GM12878 (cell line): ENCODE measurements around the gene SUMF2. TPM values are rescaled to one million over a fixed set of nuclear protein-coding genes. Genes with fewer than 3 reads are reported as not detected.
A peak's percentile ranks its signal among the peaks of the same experiment; 100 is the strongest.
"Not testable (repeated sequence)": the region's sequence is repeated elsewhere in the genome, so short reads cannot be mapped to it uniquely, and the experiment has no call there.

Source experiments
- ATAC-seq: fragments of 200-7000 bp; cut with Tn5 transposase; 3 replicates; pipeline ENCODE4 v1.9.1; 2020; ENCODE audit warnings: mild to moderate bottlenecking, moderate library complexity
- BruUV-seq: library from RNA; stranded (reverse); fragments of 400-500 nt; replicated peaks from 2 replicates; lab custom pipeline; 2021; lab: Mats Ljungman, UMichigan
- CTCF ChIA-PET: fragments of 300-600 bp; sonication (Branson Sonifier 250); formaldehyde crosslinking; extraction: SDS; loops from one replicate; lab custom pipeline; 2021; ENCODE audit warnings: inconsistent platforms; lab: Yijun Ruan, JAX
- POLR2A ChIA-PET: fragments of 350-600 bp; formaldehyde crosslinking; extraction: SDS; loops from one replicate; lab custom pipeline; 2021; ENCODE audit warnings: inconsistent platforms; lab: Charles Lee
- RAD21 ChIA-PET: fragments of 300-600 bp; sonication (Branson Sonifier 250); formaldehyde crosslinking; loops from one replicate; lab custom pipeline; 2023; ENCODE audit warnings: antibody characterized with exemption; ENCODE audit not compliant: unreplicated experiment; lab: Charles Lee
- SMC1A ChIA-PET: fragments of 300-600 bp; sonication (Branson Sonifier 250); formaldehyde crosslinking; loops from one replicate; lab custom pipeline; 2023; ENCODE audit not compliant: unreplicated experiment, uncharacterized antibody; lab: Charles Lee
- DNase-seq: peaks from one replicate; pipeline ENCODE4 v3.0.0-alpha.2; 2011; ENCODE audit warnings: low read depth, low spot score
- FAIRE-seq: peaks from 3 replicates; lab custom pipeline; 2011; peaks lifted over from hg19 to GRCh38; lab: Jason Lieb, UNC
- H2AFZ ChIP-seq: 2 replicates; pipeline ENCODE4 v1.6.0; 2011; ENCODE audit warnings: low read depth, low read length, control low read depth; ENCODE audit not compliant: control insufficient read depth
- H3K27ac ChIP-seq: 2 replicates; pipeline ENCODE4 v1.5.1; 2011; ENCODE audit warnings: control low read depth; ENCODE audit not compliant: control insufficient read depth, insufficient read depth
- H3K27me3 ChIP-seq, 2 experiments: replicated peaks in 1 of 2; 2 replicates each; pipeline versions ENCODE4 v1.6.0 to v1.6.1; 2011; ENCODE audit warnings: low read length in 1 of 2; ENCODE audit not compliant: control insufficient read depth in 2 of 2, insufficient read depth in 2 of 2
- H3K36me3 ChIP-seq, 2 experiments: 2 replicates each; pipeline ENCODE4 v1.5.1; 2011; ENCODE audit warnings: low read length in 1 of 2; ENCODE audit not compliant: control insufficient read depth in 2 of 2, insufficient read depth in 2 of 2
- H3K4me1 ChIP-seq: 2 replicates; pipeline ENCODE4 v1.6.1; 2011; ENCODE audit warnings: mild to moderate bottlenecking, low read length, moderate library complexity, mixed read lengths; ENCODE audit not compliant: control insufficient read depth, insufficient read depth
- H3K4me2 ChIP-seq: 2 replicates; pipeline ENCODE4 v1.6.0; 2011; ENCODE audit warnings: control low read depth; ENCODE audit not compliant: control insufficient read depth, insufficient read depth
- H3K4me3 ChIP-seq: fragments of 200-600 bp; sonication (generic); 2 replicates; pipeline ENCODE4 v1.5.1; 2016
- H3K79me2 ChIP-seq: 2 replicates; pipeline ENCODE4 v1.6.0; 2011; ENCODE audit warnings: low read length; ENCODE audit not compliant: control insufficient read depth, insufficient read depth
- H3K9ac ChIP-seq: 2 replicates; pipeline ENCODE4 v1.8.0; 2011; ENCODE audit warnings: low read length, control low read depth, mixed read lengths; ENCODE audit not compliant: control insufficient read depth, insufficient read depth
- H3K9me3 ChIP-seq: replicated peaks from 3 replicates; pipeline ENCODE4 v1.5.1; 2011; ENCODE audit warnings: mild to moderate bottlenecking, low read length; ENCODE audit not compliant: control insufficient read depth, insufficient read depth
- H4K20me1 ChIP-seq: 2 replicates; pipeline ENCODE4 v1.6.0; 2011; ENCODE audit not compliant: control insufficient read depth, insufficient read depth
- JUND ChIP-seq: IDR thresholded peaks from 2 replicates; pipeline ENCODE4 v1.6.1; 2012; ENCODE audit warnings: low read depth, mild to moderate bottlenecking, low read length, improper control_type of control experiment, moderate library complexity
- SMAD5 ChIP-seq: IDR thresholded peaks from 2 replicates; pipeline ENCODE4 v1.6.1; 2016; ENCODE audit warnings: antibody characterized with exemption, low read depth
- SMC3 ChIP-seq: IDR thresholded peaks from 2 replicates; pipeline ENCODE4 v1.6.1; 2011; ENCODE audit warnings: low read length, improper control_type of control experiment, borderline replicate concordance
- SPI1 ChIP-seq: IDR thresholded peaks from 2 replicates; pipeline ENCODE4 v1.6.1; 2011; ENCODE audit warnings: low read depth, mild to moderate bottlenecking, low read length, moderate library complexity, borderline replicate concordance; ENCODE audit not compliant: insufficient read depth
- SUPT20H ChIP-seq: IDR thresholded peaks from 2 replicates; pipeline ENCODE4 v1.6.1; 2011; ENCODE audit warnings: low read depth, mild to moderate bottlenecking, low read length, moderate library complexity, borderline replicate concordance; ENCODE audit not compliant: control insufficient read depth
- whole genome bisulfite sequencing: methylation state at CpG from one replicate; pipeline ENCODE4 v1.1.6; 2016; ENCODE audit warnings: low lambda C conversion rate; ENCODE audit not compliant: insufficient replicate concordance, insufficient coverage; ENCODE audit errors: missing lambda C conversion rate; 5-methylcytosine and 5-hydroxymethylcytosine counted together
- in situ Hi-C: fragments of 300-500 bp; cut with MboI; formaldehyde crosslinking; loops from 9 replicates; pipeline ENCODE4 v1.14.3; 2018; ENCODE audit warnings: mixed read lengths
- intact Hi-C: fragments of 100-400 bp; cut with micrococcal nuclease; formaldehyde crosslinking; loops from one replicate; pipeline ENCODE4 v1.14.2; 2022; ENCODE audit not compliant: unreplicated experiment
- polyA plus RNA-seq, 11 experiments: library from polyadenylated mRNA; depleted of rRNA in 4 of 11; unstranded in 6 of 11; stranded (reverse) in 5 of 11; fragments of >200 nt; fragmentation: Nextera tagmentation in 4 of 11; fragmentation: Illumina TruSeq in 1 of 11; extraction: Ambion mirVana in 4 of 11; extraction: Trizol in 1 of 11; gene quantifications; 1 replicate in 1 of 11; 2 replicates in 10 of 11; pipeline versions ENCODE4 v1.2.1 to v1.2.3, GENCODE V29; 2011 to 2016; ENCODE audit warnings: inconsistent platforms in 2 of 11, missing spikeins in 2 of 11, low read depth in 1 of 11
- total RNA-seq, 4 experiments: library from RNA; depleted of rRNA in 3 of 4; stranded (reverse); fragments of >200 nt in 3 of 4; fragmentation: Illumina TruSeq in 1 of 4; extraction: Trizol in 1 of 4; gene quantifications; 2 replicates each; pipeline versions ENCODE4 v1.2.1 to v1.2.3, GENCODE V29; 2013 to 2021
- TF ChIP-seq, protein P1 (sequence below): fragments of 450-650 bp; IDR thresholded peaks from 2 replicates; pipeline ENCODE4 v1.6.1; 2017; ENCODE audit warnings: mild to moderate bottlenecking, moderate library complexity
- TF ChIP-seq, protein P2 (sequence below): IDR thresholded peaks from 2 replicates; pipeline ENCODE4 v1.6.1; 2011; ENCODE audit warnings: low read depth, mild to moderate bottlenecking, low read length, moderate library complexity, borderline replicate concordance; ENCODE audit errors: extremely low read depth
- TF ChIP-seq, protein P3 (sequence below): IDR thresholded peaks from 2 replicates; pipeline ENCODE4 v1.6.1; 2012; ENCODE audit warnings: low read depth, low read length, improper control_type of control experiment
- TF ChIP-seq, protein P4 (sequence below): fragments of 450-650 bp; formaldehyde crosslinking; IDR thresholded peaks from 2 replicates; pipeline ENCODE4 v1.5.0; 2022; ENCODE audit warnings: mild to moderate bottlenecking, missing genetic modification characterization

The SUMF2 gene
- total and polyA plus RNA-seq, 10 of the 15 experiments (the other 5 are each of a cell fraction or from before 2014, with no cell fraction given), result 39.9 to 106 (median 71.7) TPM

DNA sequence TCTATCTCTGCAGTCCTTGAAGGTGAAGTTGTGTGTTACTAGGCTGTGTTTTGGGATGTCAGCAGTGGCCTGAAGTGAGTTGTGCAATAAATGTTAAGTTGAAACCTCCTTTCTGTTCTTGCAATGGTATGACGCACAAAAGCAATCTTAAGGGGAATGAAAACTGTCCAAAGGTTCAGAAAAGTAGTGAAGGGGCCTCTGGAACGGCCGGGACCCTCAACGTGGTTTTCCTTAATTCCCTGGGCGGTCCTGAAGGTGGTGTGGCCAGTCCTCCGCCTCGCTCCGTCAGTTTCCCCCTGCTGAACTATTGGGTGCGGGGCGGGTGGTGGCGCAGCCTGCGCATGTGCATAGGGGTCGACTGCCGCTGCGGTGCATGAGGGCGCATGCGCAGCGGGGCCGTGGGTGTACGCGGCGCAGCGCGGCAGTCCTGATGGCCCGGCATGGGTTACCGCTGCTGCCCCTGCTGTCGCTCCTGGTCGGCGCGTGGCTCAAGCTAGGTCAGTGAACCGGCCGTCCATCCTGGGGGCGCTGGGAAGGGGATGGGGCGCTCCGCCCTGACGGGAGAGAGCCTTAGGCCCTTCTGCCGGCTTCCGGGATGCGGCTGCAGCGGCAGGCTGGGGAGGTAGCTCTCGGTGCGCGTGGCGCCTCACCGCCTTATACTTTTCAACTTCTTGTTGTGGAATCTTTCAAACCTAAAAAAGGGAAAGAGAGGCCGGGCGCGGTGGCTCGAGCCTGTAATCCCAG is at the start of gene SUMF2 (continued):
- TF ChIP-seq, protein P1, sequence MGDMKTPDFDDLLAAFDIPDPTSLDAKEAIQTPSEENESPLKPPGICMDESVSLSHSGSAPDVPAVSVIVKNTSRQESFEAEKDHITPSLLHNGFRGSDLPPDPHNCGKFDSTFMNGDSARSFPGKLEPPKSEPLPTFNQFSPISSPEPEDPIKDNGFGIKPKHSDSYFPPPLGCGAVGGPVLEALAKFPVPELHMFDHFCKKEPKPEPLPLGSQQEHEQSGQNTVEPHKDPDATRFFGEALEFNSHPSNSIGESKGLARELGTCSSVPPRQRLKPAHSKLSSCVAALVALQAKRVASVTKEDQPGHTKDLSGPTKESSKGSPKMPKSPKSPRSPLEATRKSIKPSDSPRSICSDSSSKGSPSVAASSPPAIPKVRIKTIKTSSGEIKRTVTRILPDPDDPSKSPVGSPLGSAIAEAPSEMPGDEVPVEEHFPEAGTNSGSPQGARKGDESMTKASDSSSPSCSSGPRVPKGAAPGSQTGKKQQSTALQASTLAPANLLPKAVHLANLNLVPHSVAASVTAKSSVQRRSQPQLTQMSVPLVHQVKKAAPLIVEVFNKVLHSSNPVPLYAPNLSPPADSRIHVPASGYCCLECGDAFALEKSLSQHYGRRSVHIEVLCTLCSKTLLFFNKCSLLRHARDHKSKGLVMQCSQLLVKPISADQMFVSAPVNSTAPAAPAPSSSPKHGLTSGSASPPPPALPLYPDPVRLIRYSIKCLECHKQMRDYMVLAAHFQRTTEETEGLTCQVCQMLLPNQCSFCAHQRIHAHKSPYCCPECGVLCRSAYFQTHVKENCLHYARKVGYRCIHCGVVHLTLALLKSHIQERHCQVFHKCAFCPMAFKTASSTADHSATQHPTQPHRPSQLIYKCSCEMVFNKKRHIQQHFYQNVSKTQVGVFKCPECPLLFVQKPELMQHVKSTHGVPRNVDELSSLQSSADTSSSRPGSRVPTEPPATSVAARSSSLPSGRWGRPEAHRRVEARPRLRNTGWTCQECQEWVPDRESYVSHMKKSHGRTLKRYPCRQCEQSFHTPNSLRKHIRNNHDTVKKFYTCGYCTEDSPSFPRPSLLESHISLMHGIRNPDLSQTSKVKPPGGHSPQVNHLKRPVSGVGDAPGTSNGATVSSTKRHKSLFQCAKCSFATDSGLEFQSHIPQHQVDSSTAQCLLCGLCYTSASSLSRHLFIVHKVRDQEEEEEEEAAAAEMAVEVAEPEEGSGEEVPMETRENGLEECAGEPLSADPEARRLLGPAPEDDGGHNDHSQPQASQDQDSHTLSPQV, result no peak
- TF ChIP-seq, protein P2, sequence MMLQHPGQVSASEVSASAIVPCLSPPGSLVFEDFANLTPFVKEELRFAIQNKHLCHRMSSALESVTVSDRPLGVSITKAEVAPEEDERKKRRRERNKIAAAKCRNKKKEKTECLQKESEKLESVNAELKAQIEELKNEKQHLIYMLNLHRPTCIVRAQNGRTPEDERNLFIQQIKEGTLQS, result peak; percentile 13; the same call in 1 of the 2 replicates
- no peak for TF ChIP-seq SPI1
- TF ChIP-seq, protein P3, sequence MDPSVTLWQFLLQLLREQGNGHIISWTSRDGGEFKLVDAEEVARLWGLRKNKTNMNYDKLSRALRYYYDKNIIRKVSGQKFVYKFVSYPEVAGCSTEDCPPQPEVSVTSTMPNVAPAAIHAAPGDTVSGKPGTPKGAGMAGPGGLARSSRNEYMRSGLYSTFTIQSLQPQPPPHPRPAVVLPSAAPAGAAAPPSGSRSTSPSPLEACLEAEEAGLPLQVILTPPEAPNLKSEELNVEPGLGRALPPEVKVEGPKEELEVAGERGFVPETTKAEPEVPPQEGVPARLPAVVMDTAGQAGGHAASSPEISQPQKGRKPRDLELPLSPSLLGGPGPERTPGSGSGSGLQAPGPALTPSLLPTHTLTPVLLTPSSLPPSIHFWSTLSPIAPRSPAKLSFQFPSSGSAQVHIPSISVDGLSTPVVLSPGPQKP, result no peak
- TF ChIP-seq, protein P4, sequence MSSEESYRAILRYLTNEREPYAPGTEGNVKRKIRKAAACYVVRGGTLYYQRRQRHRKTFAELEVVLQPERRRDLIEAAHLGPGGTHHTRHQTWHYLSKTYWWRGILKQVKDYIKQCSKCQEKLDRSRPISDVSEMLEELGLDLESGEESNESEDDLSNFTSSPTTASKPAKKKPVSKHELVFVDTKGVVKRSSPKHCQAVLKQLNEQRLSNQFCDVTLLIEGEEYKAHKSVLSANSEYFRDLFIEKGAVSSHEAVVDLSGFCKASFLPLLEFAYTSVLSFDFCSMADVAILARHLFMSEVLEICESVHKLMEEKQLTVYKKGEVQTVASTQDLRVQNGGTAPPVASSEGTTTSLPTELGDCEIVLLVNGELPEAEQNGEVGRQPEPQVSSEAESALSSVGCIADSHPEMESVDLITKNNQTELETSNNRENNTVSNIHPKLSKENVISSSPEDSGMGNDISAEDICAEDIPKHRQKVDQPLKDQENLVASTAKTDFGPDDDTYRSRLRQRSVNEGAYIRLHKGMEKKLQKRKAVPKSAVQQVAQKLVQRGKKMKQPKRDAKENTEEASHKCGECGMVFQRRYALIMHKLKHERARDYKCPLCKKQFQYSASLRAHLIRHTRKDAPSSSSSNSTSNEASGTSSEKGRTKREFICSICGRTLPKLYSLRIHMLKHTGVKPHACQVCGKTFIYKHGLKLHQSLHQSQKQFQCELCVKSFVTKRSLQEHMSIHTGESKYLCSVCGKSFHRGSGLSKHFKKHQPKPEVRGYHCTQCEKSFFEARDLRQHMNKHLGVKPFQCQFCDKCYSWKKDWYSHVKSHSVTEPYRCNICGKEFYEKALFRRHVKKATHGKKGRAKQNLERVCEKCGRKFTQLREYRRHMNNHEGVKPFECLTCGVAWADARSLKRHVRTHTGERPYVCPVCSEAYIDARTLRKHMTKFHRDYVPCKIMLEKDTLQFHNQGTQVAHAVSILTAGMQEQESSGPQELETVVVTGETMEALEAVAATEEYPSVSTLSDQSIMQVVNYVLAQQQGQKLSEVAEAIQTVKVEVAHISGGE, result peak; percentile 24; the same call in 1 of the 2 replicates
- no peak for TF ChIP-seq SUPT20H
- peak; percentile 71; the same call in 1 of the 2 replicates for TF ChIP-seq SMAD5
- TF ChIP-seq SMC3, result no peak
- no peak for TF ChIP-seq JUND

GRCh38 chr7:56017015-56017414 is 47.1 kb upstream of the SUMF2 start:
- WGBS, result 97% methylated on average over 3 of the region's 3 CpGs
- intact Hi-C loops, H3K4me2 ChIP-seq, DNase-seq, H3K9me3 ChIP-seq, H3K27ac ChIP-seq, H3K79me2 ChIP-seq, H4K20me1 ChIP-seq, H3K27me3 ChIP-seq, FAIRE-seq, POLR2A ChIA-PET, ATAC-seq, H3K9ac ChIP-seq, H3K36me3 ChIP-seq, H2AFZ ChIP-seq, H3K4me1 ChIP-seq, in situ Hi-C loops, H3K4me3 ChIP-seq: not testable (repeated sequence)
- ChIA-PET CTCF (interaction anchor here (1.5 kb wide), 1 partner anchor 13 kb away, joined by 5 read pairs; no protein-coding TSS in a partner anchor), RAD21 (interaction anchor here (0.7 kb wide), 1 partner anchor 53 kb away, joined by 3 read pairs; no protein-coding TSS in a partner anchor), SMC1A (interaction anchor here (1.0 kb wide), 1 partner anchor 58 kb away, joined by 3 read pairs; no protein-coding TSS in a partner anchor)
- BruUV-seq, result TSS peak; percentile 76
